Adrenal gland (tissue), 5 donors: Measurements from ENCODE around the gene S100A12.

Source experiments
- POLR2A ChIP-seq, 2 donors: fragments of 450-650 bp; IDR thresholded peaks; one replicate each; pipeline ENCODE4 v1.6.1; 2017; ENCODE audit warnings: antibody characterized with exemption in 2 of 2, mild to moderate bottlenecking in 2 of 2, moderate library complexity in 1 of 2
- TF ChIP-seq, protein P1 (sequence below), 6 experiments: fragments of 450-650 bp in 4 of 6; fragments of 200-600 bp in 2 of 6; sonication (generic) in 1 of 6; IDR thresholded peaks; 1 replicate in 5 of 6; 2 replicates in 1 of 6; pipeline versions ENCODE4 v1.5.1 to v1.8.0; 2016 to 2021; ENCODE audit warnings: antibody characterized with exemption in 6 of 6, mild to moderate bottlenecking in 2 of 6, moderate library complexity in 1 of 6
- donor health status: DM: no; HTN: no; CAD: no.

GRCh38 chr1:153394391-153394790, 19.0 kb upstream of the S100A12 start:
- TF ChIP-seq, protein P1, sequence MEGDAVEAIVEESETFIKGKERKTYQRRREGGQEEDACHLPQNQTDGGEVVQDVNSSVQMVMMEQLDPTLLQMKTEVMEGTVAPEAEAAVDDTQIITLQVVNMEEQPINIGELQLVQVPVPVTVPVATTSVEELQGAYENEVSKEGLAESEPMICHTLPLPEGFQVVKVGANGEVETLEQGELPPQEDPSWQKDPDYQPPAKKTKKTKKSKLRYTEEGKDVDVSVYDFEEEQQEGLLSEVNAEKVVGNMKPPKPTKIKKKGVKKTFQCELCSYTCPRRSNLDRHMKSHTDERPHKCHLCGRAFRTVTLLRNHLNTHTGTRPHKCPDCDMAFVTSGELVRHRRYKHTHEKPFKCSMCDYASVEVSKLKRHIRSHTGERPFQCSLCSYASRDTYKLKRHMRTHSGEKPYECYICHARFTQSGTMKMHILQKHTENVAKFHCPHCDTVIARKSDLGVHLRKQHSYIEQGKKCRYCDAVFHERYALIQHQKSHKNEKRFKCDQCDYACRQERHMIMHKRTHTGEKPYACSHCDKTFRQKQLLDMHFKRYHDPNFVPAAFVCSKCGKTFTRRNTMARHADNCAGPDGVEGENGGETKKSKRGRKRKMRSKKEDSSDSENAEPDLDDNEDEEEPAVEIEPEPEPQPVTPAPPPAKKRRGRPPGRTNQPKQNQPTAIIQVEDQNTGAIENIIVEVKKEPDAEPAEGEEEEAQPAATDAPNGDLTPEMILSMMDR (IDR thresholded peaks at IDR 0.05) = no peak
- TF ChIP-seq POLR2A (IDR thresholded peaks at IDR 0.05) = no peak
